Lower leg skin (tissue), 4 donors: Measurements from ENCODE around the gene GPR50. TPM values are rescaled to one million over a fixed set of nuclear protein-coding genes. Genes with fewer than 3 reads are reported as not detected.

Experiments used
- DNase-seq, 2 donors: peaks; one replicate each; pipeline ENCODE4 v3.0.0-alpha.2; 2019; ENCODE audit warnings: low spot score in 2 of 2
- H3K4me3 ChIP-seq: fragments of 200-600 bp; sonication (generic); 2 replicates; pipeline ENCODE4 v1.5.1; 2017; ENCODE audit warnings: mild to moderate bottlenecking, low read depth; ENCODE audit not compliant: poor library complexity, severe bottlenecking
- CTCF ChIP-seq, 3 donors: fragments of 450-650 bp; IDR thresholded peaks; one replicate each; pipeline ENCODE4 v1.5.1; 2016; ENCODE audit warnings: antibody characterized with exemption in 3 of 3, mild to moderate bottlenecking in 3 of 3, moderate library complexity in 2 of 3
- POLR2A ChIP-seq, 2 donors: fragments of 450-650 bp; IDR thresholded peaks; one replicate each; pipeline ENCODE4 v1.6.1; 2016 to 2017; ENCODE audit warnings: antibody characterized with exemption in 2 of 2, mild to moderate bottlenecking in 1 of 2, moderate library complexity in 1 of 2
- WGBS, 2 donors: methylation state at CpG; one replicate each; pipeline ENCODE4 v1.1.5; 2018; 5-methylcytosine and 5-hydroxymethylcytosine counted together
- intact Hi-C: fragments of 100-400 bp; cut with DNase I; formaldehyde crosslinking; loops from one replicate; pipeline ENCODE4 v1.15.0; 2023; ENCODE audit warnings: low total_unique reads
- total RNA-seq, 4 donors: library from RNA; depleted of rRNA; stranded (reverse); fragments of >200 nt; gene quantifications; one replicate each; pipeline ENCODE4 v1.1.0, GENCODE V29; 2016

The GPR50 gene
- total RNA-seq, 4 donors from 2014 or later = 0.23 to 0.25 TPM; not detected in 2

- intact Hi-C loops = no loop called here
- TF ChIP-seq POLR2A (IDR thresholded peaks at IDR 0.05) (no peak), CTCF (IDR thresholded peaks at IDR 0.05) (no peak)
- WGBS, 2 donors = 46 to 52% methylated on average over 6 of the region's 6 CpGs
Observed at GRCh38 chrX:151183233-151183753, 6.9 kb downstream of the GPR50 start.

GRCh38 chrX:151183912-151184565 is 7.7 kb downstream of the GPR50 start:
- intact Hi-C loops = no loop called here
- no peak for DNase-seq
- no peak for TF ChIP-seq CTCF (IDR thresholded peaks at IDR 0.05)
- TF ChIP-seq POLR2A (IDR thresholded peaks at IDR 0.05) = no peak
- 11 to 47% methylated on average over 14 of the region's 14 CpGs for WGBS, 2 donors
- H3K4me3 ChIP-seq = no peak overlapping the region

More at GRCh38 chrX:151183233-151183753, 6.9 kb downstream of the GPR50 start:
- H3K4me3 ChIP-seq = no peak overlapping the region
- no peak for DNase-seq

DNA sequence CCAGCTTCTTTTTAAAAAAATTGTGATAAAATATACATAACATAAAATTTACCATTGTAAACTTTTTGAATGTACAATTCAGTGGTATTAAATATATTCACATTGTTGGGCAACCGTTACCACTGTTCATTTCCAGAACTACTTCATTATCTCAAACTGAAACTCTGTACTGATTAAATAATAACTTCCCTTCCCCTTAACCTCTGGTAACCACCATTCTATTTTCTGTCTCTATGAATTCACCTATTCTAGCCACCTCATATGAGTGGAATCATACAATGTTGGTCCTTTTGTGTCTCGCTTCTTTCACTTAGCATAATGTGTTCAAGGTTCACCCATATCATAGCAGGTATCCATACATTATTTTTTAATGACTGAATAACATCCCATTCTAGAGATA is 8.3 kb downstream of the GPR50 start:
- intact Hi-C loops = no loop called here
- TF ChIP-seq CTCF (IDR thresholded peaks at IDR 0.05) (no peak), POLR2A (IDR thresholded peaks at IDR 0.05) (no peak)
- DNase-seq = no peak
- 68 to 79% methylated on average over 2 of the region's 2 CpGs for WGBS, 2 donors
- no peak overlapping the region for H3K4me3 ChIP-seq

- 26 to 58% methylated on average over 2 of the region's 2 CpGs for WGBS, 2 donors
- intact Hi-C loops = no loop called here
- H3K4me3 ChIP-seq = no peak overlapping the region
- TF ChIP-seq CTCF (IDR thresholded peaks at IDR 0.05) (no peak), POLR2A (IDR thresholded peaks at IDR 0.05) (no peak)
- DNase-seq = no peak
Observed at GRCh38 chrX:151206871-151207270, 30.5 kb downstream of the GPR50 start.

- 57 to 75% methylated on average over 1 of the region's 1 CpG for WGBS, 2 donors
- no peak for DNase-seq
- no peak overlapping the region for H3K4me3 ChIP-seq
- intact Hi-C loops = no loop called here
- TF ChIP-seq CTCF (IDR thresholded peaks at IDR 0.05) (no peak), POLR2A (IDR thresholded peaks at IDR 0.05) (no peak)
Observed at GRCh38 chrX:151225843-151226242, 49.5 kb downstream of the GPR50 start.

DNA sequence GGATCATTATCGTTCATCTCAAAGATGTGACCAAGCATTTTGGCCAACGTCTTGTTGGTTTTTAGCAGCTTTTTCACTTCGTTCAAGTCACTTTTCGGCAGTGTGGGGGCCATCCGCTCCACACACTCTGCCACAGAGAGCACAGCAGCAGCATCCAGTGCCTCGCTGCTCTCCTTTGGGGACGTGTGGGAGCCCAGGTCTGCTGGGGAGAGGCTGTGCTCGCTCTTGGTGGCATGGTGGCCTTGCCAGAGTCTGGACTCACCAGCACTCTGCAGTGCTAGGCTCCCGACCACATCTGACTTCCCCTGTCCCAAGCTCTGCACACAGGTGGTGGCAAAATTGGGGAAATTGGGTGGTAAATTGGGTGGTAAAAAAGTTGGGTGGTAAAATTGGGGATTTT is 50.6 kb downstream of the GPR50 start:
- no peak overlapping the region for H3K4me3 ChIP-seq
- 77 to 78% methylated on average over 6 to 9 of the region's 9 CpGs for WGBS, 2 donors
- TF ChIP-seq POLR2A (IDR thresholded peaks at IDR 0.05) (no peak), CTCF (IDR thresholded peaks at IDR 0.05) (no peak)
- intact Hi-C loops = no loop called here
- DNase-seq = no peak
